Hematopoietic multipotent progenitor cell (in vitro differentiated cells): ENCODE data around the gene SARM1. TPM values are rescaled to one million over a fixed set of nuclear protein-coding genes. Genes with fewer than 3 reads are reported as not detected.

Experiments
- DNase-seq, 3 donors: peaks; one replicate each; pipeline ENCODE4 v3.0.0-alpha.2; 2011 to 2015; ENCODE audit warnings: low read depth in 2 of 3, low spot score in 2 of 3
- total RNA-seq: library from RNA; depleted of rRNA; stranded (reverse); fragments of >200 nt; gene quantifications from one replicate; pipeline ENCODE4 v1.2.3, GENCODE V29; 2012

SARM1 gene
- total RNA-seq, 1 donor: 32.3 TPM

DNA sequence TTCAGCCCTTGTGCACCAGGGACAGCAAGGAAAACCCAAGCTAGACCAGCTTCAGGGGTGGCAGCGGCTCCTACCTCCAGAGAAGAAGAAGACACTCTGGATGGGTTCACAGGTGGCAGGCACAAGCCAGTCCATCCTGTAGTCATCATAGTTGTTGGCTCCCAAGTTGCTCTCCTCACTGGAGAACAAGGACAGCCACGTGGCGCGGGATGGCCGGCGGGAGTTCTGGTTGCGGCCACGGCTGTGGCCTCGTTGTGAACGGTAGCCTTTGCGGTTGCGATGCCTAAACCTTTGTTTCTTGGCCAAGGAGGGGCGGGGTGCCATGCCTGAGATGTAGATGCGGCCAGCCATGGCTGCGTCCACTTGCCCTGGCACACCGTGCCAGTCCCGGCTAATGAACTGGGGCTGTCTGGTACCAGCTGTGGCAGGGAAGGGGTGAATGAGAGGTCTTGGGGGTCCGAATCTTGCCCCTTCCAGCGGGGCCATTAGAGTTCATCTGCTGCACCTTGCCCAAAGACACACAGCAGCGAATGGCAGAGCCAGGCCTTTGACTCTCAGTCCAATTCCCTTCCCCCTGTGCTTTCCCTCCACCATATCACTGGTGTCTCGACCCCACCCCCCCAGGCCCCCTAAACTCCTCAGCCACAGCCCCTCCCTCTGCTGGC lies 3.7 kb upstream of the SARM1 start:
- no peak for DNase-seq

GRCh38 chr17:28368306-28368831 lies 3.1 kb upstream of the SARM1 start:
- DNase-seq: no peak

GRCh38 chr17:28368915-28369683 lies 2.4 kb upstream of the SARM1 start:
- no peak for DNase-seq

GRCh38 chr17:28369684-28370034 lies 1.8 kb upstream of the SARM1 start:
- DNase-seq: no peak

- no peak for DNase-seq
Observed at GRCh38 chr17:28370035-28370743, 1.3 kb upstream of the SARM1 start, which contains the start of gene VTN. TSS of gene VTN (minus strand) at chr17:28370307. CDS start at chr17:28370203, 104 bp downstream.

DNA sequence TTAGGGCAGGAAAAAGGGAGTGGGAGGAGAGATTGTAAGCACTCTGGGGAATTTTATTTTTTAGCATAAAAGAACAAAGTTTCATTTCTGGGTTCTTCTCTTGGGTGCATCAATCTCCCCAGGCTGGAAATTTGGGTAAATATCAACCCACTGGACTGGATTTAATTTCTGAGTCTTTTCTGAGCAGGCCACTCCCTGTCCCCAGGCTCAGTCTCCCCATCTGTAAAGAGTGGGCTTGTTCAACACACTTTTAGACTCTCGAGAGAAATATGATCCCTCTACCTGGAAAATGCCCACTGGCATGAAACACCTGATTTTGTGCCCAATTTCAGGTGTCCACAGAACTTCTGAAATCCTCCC lies 770 bp upstream of the SARM1 start:
- no peak for DNase-seq

- DNase-seq: no peak
Observed at GRCh38 chr17:28372203-28372944, 880 bp downstream of the SARM1 start.

DNA sequence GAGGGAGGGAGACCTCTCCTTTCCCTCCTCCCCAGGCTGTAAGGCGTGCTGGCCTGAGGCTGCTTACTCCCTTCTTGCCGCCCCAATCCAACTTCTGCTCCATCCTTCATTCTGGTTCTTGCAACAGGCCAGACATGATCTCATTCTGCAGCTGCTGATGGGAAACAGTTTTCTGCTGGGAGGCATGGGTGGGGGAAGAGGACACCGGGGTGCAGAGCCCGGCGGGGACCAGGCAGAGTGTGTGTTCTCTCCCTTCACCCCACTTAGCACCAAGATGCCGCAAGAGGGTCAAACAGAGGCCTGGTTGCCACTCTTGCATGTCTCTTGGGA lies 1.4 kb downstream of the SARM1 start:
- no peak for DNase-seq

DNA sequence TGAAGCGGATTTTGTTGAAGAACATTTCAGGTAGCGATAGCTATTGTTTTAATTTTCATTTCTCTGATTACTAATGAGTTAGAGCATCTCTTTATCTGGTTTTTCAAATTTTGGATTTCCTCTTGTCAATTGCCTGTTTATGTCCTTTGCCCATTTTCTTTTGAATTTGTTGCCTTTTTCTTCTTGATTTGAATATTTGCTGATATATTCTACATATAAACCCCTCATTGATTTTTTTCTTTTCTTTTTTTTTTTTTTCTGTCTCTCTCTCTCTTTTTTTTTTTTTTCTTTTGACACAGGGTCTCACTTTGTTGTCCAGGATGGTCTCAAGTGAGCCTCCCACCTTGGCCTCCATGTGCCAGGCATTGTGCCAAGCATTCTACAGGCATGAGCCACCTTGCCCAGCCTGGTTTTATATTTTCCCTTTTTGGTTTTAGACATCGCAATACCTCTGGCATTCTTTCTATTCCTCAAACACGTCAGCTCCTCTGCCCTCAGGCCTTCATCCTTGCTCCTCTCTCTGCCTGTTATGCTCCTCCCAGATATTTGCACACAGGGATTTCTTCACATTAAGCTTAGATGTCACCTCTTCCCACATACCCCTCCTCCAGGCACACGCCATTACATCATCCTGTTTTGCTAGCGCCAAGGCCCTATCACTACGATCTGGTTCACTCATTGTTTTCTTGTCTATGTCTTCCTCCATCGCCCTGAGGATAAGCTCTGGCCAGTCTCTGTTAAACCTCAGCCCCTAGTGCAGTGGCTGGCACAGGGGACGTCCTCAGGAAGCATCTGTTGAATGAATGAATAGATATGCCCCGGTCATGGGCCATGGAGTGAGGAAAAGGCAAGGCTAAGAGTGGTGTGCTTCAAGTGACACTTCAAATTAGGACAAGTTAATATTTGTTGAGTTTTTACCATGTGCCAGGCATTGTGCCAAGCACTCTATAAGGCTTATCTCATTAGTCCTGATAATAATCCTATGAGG lies 8.6 kb downstream of the SARM1 start:
- DNase-seq: peak in 2 of 3 donors; percentile 39 to 68

DNA sequence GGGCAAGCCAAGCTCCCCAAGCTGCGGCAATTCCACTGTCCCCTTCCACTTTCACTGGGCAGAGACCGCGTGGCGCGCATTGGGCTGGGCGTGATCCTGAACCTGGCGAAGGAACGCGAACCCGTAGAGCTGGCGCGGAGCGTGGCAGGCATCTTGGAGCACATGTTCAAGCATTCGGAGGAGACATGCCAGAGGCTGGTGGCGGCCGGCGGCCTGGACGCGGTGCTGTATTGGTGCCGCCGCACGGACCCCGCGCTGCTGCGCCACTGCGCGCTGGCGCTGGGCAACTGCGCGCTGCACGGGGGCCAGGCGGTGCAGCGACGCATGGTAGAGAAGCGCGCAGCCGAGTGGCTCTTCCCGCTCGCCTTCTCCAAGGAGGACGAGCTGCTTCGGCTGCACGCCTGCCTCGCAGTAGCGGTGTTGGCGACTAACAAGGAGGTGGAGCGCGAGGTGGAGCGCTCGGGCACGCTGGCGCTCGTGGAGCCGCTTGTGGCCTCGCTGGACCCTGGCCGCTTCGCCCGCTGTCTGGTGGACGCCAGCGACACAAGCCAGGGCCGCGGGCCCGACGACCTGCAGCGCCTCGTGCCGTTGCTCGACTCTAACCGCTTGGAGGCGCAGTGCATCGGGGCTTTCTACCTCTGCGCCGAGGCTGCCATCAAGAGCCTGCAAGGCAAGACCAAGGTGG lies 9.8 kb downstream of the SARM1 start:
- peak in 1 of 3 donors; percentile 53 for DNase-seq

DNA sequence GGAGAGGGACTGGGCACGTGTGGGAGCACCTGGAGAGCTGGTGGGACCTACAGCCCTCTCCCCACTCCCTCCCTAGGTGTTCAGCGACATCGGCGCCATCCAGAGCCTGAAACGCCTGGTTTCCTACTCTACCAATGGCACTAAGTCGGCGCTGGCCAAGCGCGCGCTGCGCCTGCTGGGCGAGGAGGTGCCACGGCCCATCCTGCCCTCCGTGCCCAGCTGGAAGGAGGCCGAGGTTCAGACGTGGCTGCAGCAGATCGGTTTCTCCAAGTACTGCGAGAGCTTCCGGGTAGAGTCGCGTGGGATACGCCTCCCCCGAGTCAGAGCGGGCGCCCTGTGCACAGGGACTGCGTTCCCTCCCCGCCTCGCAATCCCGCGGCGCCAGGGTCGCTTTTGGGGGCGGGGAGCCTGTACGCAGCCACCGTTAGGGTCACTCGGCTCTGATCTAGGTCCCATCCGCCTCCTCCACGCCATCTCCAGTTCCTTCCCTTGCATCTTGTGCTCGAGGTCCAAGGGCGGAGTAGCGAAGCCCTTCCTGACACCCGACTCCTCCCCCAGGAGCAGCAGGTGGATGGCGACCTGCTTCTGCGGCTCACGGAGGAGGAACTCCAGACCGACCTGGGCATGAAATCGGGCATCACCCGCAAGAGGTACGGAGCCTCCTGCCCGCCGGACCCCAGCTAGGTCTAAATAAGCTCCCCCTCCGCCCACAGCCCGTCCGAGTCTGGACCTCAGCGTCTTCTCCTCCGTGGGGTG lies 13.0 kb downstream of the SARM1 start:
- peak; percentile 39 to 76 (median 55) for DNase-seq

- no peak for DNase-seq
Observed at GRCh38 chr17:28385037-28385400, 13.5 kb downstream of the SARM1 start.

DNA sequence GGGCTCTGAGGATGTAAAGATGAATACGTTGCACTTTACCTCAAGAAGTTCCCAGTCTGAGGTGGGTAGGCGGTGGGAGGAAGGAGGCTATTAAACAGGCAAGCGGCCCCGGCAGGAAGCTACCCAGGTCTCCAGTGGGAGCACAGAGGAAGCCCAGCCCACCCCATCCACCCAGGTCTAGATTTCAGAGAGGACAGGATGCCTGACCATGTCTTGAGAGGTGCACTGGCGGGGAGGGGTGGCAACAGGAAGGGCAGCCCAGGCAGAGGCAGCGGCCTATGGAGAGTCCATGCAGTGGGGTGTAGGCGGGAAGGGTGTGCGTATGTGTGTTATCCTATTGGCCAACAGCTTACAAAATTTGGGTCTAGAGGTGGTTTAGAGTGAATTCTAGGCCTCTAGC lies 13.9 kb downstream of the SARM1 start:
- no peak for DNase-seq

DNA sequence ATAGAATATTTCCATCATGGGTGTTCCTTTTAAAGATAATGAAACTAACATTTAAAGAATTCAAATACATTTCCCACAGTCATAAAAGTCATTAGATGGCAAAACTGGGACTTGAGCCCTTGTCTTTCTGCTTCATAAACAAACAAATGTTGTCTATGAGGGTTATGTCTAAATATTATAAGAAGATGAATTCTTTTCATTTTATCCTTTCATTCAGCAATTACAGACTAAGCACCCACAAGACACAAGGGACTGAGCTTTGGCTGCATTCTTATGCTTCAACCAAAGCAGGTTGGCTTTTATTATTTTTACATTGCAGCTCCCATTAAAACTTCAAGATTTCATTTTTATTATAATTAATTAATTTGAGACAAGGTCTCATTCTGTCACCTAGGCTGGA lies 14.9 kb downstream of the SARM1 start:
- DNase-seq: no peak

DNA sequence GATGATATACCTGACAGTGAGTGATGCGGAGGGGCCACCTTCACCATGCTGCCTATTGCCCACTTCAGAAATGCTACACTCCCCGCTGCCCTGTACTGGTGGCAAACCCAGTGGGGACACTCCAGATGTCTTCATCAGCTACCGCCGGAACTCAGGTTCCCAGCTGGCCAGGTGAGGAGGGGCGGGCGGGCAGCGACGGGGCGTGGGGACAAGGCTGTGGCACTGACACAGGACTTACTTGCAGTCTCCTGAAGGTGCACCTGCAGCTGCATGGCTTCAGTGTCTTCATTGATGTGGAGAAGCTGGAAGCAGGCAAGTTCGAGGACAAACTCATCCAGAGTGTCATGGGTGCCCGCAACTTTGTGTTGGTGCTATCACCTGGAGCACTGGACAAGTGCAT lies 16.6 kb downstream of the SARM1 start:
- DNase-seq: no peak

- no peak for DNase-seq
Observed at GRCh38 chr17:28390141-28390540, 18.6 kb downstream of the SARM1 start.

DNA sequence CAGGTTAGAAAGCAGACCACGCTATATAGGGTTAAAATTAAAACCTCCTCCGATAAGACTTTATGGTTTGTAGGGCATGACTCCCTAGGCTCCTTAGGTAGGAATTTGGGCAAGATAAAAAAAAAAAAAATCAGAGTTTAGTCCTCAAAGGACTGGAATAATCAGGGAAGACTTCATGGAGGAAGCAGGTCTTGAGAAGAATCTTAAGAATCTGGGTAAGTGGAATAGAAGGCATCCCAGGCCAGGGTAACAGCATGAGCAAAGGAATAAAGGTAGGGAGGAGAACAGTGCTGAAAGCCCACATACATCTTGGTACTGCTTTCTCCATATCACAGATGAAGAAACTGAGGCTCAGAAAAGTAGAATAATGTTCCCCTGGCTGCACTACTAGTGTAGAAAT lies 19.1 kb downstream of the SARM1 start:
- DNase-seq: no peak

GRCh38 chr17:28390984-28391383 lies 19.5 kb downstream of the SARM1 start:
- no peak for DNase-seq

GRCh38 chr17:28391401-28391800 lies 19.9 kb downstream of the SARM1 start:
- DNase-seq: no peak
